ENCODE results near the gene MARCHF9.

DNA sequence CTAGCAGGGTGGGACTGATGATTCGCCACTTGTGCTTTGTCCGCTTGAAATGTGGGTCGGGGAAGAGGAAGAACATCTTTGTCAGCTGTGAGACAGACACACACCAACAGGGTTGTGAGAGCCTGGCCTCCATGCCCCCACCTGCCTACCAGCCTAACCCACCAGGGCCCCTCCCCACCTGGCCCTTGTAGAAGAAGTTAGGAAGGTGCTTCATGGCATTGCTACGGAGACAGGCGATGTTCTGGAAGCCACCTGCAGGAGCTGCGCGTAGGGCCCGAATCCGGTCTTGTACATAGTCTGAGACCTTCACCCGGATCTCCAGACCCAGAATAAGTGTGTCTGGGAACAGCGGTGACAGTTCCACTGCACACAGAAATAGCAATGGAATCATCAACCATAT is 14.7 kb downstream of the MARCHF9 start:
- TF ChIP-seq CTCF (IDR thresholded peaks at IDR 0.05), result no peak
- no peak for TF ChIP-seq POLR2A (IDR thresholded peaks at IDR 0.05)

Data from lower leg skin (tissue), 3 donors.